ENCODE data around the gene TADA3. TPM values are rescaled to one million over a fixed set of nuclear protein-coding genes. Genes with fewer than 3 reads are reported as not detected.
"Not testable (repeated sequence)": the region's sequence is repeated elsewhere in the genome, so short reads cannot be mapped to it uniquely, and the experiment has no call there.

The TADA3 gene
- total RNA-seq, 2 experiments from 2014 or later: 51.6 to 58.5 TPM

DNA sequence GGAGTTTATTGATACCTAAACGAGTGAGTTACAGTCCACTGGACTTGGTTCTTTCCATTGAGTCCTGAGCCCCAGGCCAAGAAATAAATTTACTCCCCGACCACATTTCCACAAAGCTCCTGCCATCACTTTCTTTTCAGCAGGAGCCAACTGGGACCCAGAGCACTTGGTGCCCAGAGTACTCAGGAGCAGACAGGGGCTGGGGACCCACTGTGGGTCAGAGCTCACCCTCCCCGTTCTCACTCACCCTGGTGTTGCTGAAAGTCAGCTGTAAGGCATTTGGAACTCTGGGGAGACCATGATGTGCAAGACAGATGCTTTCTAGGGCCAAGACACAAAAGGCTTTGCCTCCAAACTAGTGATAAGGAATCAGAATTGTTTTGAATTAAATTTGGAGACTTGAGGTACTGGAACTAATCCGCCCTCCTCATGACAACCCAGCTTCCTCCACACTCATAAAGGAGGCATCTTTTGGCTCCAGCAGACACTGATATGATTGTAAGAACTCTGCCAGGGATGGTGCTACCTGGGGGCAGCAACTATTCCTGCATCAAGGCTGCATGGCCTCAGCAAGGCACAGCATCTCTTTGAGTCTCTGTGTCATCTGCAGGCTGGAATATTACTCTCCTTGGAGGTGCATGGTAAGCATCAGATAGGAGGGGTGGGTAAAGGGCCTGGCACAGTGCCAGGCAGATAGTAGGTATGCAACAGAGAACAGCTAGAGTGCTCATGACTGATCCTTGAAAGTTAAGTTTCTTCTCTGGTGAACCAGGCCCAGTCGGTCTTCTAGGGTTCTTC, 15.2 kb downstream of the TADA3 start:
- Histone ChIP-seq H4K20me1 (ENCODE audit: insufficient read depth, low read length) (no peaks in the 10 kb centered on the region), H3K36me3 (ENCODE audit: insufficient read depth, low read length) (peaks cover 20% of the 10 kb centered on the region), H3K4me1 (ENCODE audit: insufficient read depth, low read length, poor library complexity, severe bottlenecking) (peaks cover 41% of the 10 kb centered on the region), H3K4me2 (ENCODE audit: low read length) (no peak overlapping the region), H3K9me3 (ENCODE audit: low read length) (no peaks in the 10 kb centered on the region), H3K79me2 (ENCODE audit: insufficient read depth, low read depth, low read length) (no peaks in the 10 kb centered on the region), H2AFZ (ENCODE audit: low read length) (no peak overlapping the region), H3K4me3 (ENCODE audit: low read depth, low read length, poor library complexity, severe bottlenecking) (no peak overlapping the region), H3K9me2 (ENCODE audit: insufficient read depth, low read length) (no peaks in the 10 kb centered on the region), H3K27ac (ENCODE audit: low read depth, low read length, poor library complexity, severe bottlenecking) (no peak overlapping the region)
- intact Hi-C loops (cut with micrococcal nuclease; ENCODE audit: unreplicated experiment): no loop called here
- no peak for DNase-seq (ENCODE audit: low spot score)
- CTCF ChIA-PET (ENCODE audit: unreplicated experiment): no interaction called here
- no peak for TF ChIP-seq EZH2phosphoT487 (IDR thresholded peaks at IDR 0.05; ENCODE audit: borderline replicate concordance, low read depth, low read length)
- TF ChIP-seq, protein P1, sequence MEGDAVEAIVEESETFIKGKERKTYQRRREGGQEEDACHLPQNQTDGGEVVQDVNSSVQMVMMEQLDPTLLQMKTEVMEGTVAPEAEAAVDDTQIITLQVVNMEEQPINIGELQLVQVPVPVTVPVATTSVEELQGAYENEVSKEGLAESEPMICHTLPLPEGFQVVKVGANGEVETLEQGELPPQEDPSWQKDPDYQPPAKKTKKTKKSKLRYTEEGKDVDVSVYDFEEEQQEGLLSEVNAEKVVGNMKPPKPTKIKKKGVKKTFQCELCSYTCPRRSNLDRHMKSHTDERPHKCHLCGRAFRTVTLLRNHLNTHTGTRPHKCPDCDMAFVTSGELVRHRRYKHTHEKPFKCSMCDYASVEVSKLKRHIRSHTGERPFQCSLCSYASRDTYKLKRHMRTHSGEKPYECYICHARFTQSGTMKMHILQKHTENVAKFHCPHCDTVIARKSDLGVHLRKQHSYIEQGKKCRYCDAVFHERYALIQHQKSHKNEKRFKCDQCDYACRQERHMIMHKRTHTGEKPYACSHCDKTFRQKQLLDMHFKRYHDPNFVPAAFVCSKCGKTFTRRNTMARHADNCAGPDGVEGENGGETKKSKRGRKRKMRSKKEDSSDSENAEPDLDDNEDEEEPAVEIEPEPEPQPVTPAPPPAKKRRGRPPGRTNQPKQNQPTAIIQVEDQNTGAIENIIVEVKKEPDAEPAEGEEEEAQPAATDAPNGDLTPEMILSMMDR (conservative IDR thresholded peaks at IDR 0.05; ENCODE audit: low read length): no peak
- POLR2A ChIA-PET: interaction anchor here (0.5 kb wide), 2 partner anchors 16 to 111 kb away, joined by 3 read pairs; partner anchors contain the start of gene ARPC4
- BruUV-seq (replicated peaks): no TSS peak

DNA sequence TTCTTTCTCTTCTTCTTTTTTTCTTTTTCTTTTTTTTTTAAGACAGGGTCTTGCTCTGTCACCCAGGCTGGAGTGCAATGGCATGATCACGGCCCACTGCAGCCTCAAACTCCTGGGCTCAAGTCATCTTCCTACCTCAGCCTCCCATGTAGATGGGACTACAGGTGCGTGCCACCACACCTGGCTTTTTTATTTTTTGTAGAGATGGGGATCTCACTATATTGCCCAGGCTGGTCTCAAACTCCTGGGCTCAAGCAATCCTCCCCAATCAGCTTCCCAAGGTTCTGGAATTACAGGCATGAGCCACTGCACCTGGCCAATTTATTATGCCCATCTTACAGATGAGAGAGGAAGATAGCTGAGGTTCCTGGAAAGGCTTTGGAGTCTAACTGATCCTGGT, 21.3 kb downstream of the TADA3 start:
- DNase-seq (ENCODE audit: low spot score); H3K79me2 ChIP-seq (ENCODE audit: insufficient read depth, low read depth, low read length); BruUV-seq (replicated peaks); H2AFZ ChIP-seq (ENCODE audit: low read length); H3K9me2 ChIP-seq (ENCODE audit: insufficient read depth, low read length); H3K9me3 ChIP-seq (ENCODE audit: low read length); CTCF ChIA-PET (ENCODE audit: unreplicated experiment); H3K4me3 ChIP-seq (ENCODE audit: low read depth, low read length, poor library complexity, severe bottlenecking); H3K4me1 ChIP-seq (ENCODE audit: insufficient read depth, low read length, poor library complexity, severe bottlenecking); H4K20me1 ChIP-seq (ENCODE audit: insufficient read depth, low read length); H3K4me2 ChIP-seq (ENCODE audit: low read length); H3K27ac ChIP-seq (ENCODE audit: low read depth, low read length, poor library complexity, severe bottlenecking); H3K36me3 ChIP-seq (ENCODE audit: insufficient read depth, low read length); intact Hi-C loops (cut with micrococcal nuclease; ENCODE audit: unreplicated experiment): not testable (repeated sequence)
- POLR2A ChIA-PET: interaction anchor here (0.7 to 1.3 kb wide), 2 partner anchors 10 to 11 kb away, joined by 3 read pairs; no protein-coding TSS in a partner anchor

GRCh38 chr3:9770276-9770812, 21.9 kb downstream of the TADA3 start:
- no peaks in the 10 kb centered on the region for H3K9me2 ChIP-seq (ENCODE audit: insufficient read depth, low read length)
- no peak overlapping the region for H3K27ac ChIP-seq (ENCODE audit: low read depth, low read length, poor library complexity, severe bottlenecking)
- no TSS peak for BruUV-seq (replicated peaks)
- intact Hi-C loops (cut with micrococcal nuclease; ENCODE audit: unreplicated experiment): no loop called here
- H3K4me2 ChIP-seq (ENCODE audit: low read length): no peak overlapping the region
- H3K4me1 ChIP-seq (ENCODE audit: insufficient read depth, low read length, poor library complexity, severe bottlenecking): peaks cover 7% of the 10 kb centered on the region
- TF ChIP-seq EZH2phosphoT487 (IDR thresholded peaks at IDR 0.05; ENCODE audit: borderline replicate concordance, low read depth, low read length): no peak
- TF ChIP-seq, protein P1 (conservative IDR thresholded peaks at IDR 0.05; ENCODE audit: low read length): no peak
- H2AFZ ChIP-seq (ENCODE audit: low read length): no peak overlapping the region
- H3K36me3 ChIP-seq (ENCODE audit: insufficient read depth, low read length): no peaks in the 10 kb centered on the region
- H3K4me3 ChIP-seq (ENCODE audit: low read depth, low read length, poor library complexity, severe bottlenecking): no peak overlapping the region
- H3K79me2 ChIP-seq (ENCODE audit: insufficient read depth, low read depth, low read length): no peaks in the 10 kb centered on the region
- POLR2A ChIA-PET: no interaction called here
- DNase-seq (ENCODE audit: low spot score): no peak
- CTCF ChIA-PET (ENCODE audit: unreplicated experiment): no interaction called here
- no peaks in the 10 kb centered on the region for H4K20me1 ChIP-seq (ENCODE audit: insufficient read depth, low read length)
- H3K9me3 ChIP-seq (ENCODE audit: low read length): no peaks in the 10 kb centered on the region
